LNCaP clone FGC (cell line): ENCODE results near the gene AGBL4.
"Not testable (repeated sequence)": the region's sequence is repeated elsewhere in the genome, so short reads cannot be mapped to it uniquely, and the experiment has no call there.

Experiments
- DNase-seq: peaks from one replicate; pipeline ENCODE4 v3.0.0-alpha.2; 2011; ENCODE audit warnings: low read depth
- H3K4me3 ChIP-seq: 2 replicates; pipeline ENCODE4 v1.5.1; 2011; ENCODE audit warnings: mild to moderate bottlenecking, low read depth, low read length, control low read depth
- CTCF ChIP-seq: IDR thresholded peaks from 2 replicates; pipeline ENCODE4 v1.5.1; 2012; ENCODE audit warnings: mild to moderate bottlenecking; ENCODE audit not compliant: control insufficient read depth, insufficient read depth; ENCODE audit errors: extremely low read depth

AGBL4 gene

GRCh38 chr1:49013079-49013478 is 1010.7 kb downstream of the AGBL4 start:
- no peak for TF ChIP-seq CTCF
- H3K4me3 ChIP-seq: no peak overlapping the region
- DNase-seq: no peak

GRCh38 chr1:49002981-49003380 is 1020.8 kb downstream of the AGBL4 start:
- not testable (repeated sequence) for H3K4me3 ChIP-seq, DNase-seq

DNA sequence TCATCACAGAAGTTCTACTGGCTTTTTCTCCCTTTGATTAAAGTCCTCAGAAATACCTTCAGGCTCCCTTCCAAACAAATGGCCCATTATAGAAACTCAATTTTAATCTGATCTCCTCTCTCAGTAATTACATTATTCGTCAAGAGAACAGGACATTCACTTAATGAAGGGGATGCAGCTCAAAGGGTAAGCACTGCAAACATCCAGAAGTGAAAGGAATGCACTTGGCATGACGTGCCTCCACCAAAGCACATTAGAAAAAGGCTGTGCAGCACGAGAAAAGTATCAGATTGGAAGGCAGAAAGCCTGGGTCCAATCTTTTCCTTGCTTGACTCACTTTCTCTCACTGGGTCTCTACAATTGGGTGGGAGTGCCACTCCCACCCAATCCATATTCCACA is 1024.4 kb downstream of the AGBL4 start:
- no peak for TF ChIP-seq CTCF
- H3K4me3 ChIP-seq: no peak overlapping the region
- no peak for DNase-seq

GRCh38 chr1:48996311-48996710 is 1027.4 kb downstream of the AGBL4 start:
- no peak for DNase-seq
- TF ChIP-seq CTCF: no peak
- no peak overlapping the region for H3K4me3 ChIP-seq

GRCh38 chr1:48988633-48989197 is 1035.0 kb downstream of the AGBL4 start:
- H3K4me3 ChIP-seq: no peak overlapping the region
- DNase-seq: no peak
- no peak for TF ChIP-seq CTCF

DNA sequence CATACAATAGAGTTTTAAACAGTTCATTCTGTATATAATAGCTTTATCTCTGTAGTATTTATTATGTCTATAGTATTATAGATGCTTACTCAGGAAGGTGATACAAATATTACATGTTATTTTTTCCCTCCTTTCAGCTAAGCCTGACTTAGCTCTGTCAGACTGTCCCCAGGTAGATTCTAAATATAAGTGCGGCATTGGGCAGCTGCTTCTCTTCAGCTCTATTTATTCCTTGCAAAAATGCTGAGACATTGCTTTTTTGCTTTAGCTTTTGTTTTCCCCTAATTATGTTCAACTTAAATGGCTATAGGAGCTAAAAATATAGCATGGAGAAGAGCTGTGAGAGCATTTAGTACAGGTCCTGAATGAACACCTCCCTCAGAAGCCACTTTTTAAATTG is 1043.8 kb downstream of the AGBL4 start:
- H3K4me3 ChIP-seq: no peak overlapping the region
- DNase-seq: no peak
- TF ChIP-seq CTCF: no peak

- no peak for DNase-seq
- TF ChIP-seq CTCF: no peak
- H3K4me3 ChIP-seq: no peak overlapping the region
Measured at GRCh38 chr1:48978413-48978812, 1045.3 kb downstream of the AGBL4 start.
